Stimulated activated CD8-positive, alpha-beta memory T cell treated with anti-CD3 and anti-CD28 coated beads, Interleukin-12 subunit alpha, Interleukin-12 subunit beta, amount 100 ng/mL, for 4 hours (primary cell): Measurements from ENCODE around the gene INPP5K.
A peak's percentile ranks its signal among the peaks of the same experiment; 100 is the strongest.
"Not testable (repeated sequence)": the region's sequence is repeated elsewhere in the genome, so short reads cannot be mapped to it uniquely, and the experiment has no call there.

Experiments used
- DNase-seq: peaks from one replicate; pipeline ENCODE4 v3.0.0-alpha.2; 2020; ENCODE audit warnings: low read depth

INPP5K gene

GRCh38 chr17:1516388-1517161 is at the start of gene INPP5K:
TSS of gene INPP5K (minus strand) at chr17:1516612. CDS start at chr17:1516499, 113 bp downstream.
- DNase-seq, result peak; percentile 97

DNA sequence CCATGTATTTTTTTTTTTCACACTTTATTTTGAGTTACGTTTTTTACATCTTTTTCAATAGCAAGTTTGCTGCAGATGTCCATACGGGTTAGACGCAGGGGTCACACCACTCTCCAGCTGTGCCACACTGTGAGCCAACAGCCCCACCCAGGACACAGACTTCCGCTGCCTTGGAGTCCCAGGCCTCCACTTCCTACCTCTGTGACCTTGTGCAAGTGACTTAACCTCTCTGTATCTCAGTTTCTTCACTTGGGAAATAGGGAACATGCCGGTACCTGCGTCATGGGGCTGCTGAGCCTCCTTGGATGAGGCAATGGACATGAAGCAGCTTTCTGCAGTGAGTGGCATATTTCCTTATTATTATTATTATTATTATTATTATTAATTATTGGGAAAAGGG is 49.5 kb upstream of the INPP5K start:
- DNase-seq, result no peak

DNA sequence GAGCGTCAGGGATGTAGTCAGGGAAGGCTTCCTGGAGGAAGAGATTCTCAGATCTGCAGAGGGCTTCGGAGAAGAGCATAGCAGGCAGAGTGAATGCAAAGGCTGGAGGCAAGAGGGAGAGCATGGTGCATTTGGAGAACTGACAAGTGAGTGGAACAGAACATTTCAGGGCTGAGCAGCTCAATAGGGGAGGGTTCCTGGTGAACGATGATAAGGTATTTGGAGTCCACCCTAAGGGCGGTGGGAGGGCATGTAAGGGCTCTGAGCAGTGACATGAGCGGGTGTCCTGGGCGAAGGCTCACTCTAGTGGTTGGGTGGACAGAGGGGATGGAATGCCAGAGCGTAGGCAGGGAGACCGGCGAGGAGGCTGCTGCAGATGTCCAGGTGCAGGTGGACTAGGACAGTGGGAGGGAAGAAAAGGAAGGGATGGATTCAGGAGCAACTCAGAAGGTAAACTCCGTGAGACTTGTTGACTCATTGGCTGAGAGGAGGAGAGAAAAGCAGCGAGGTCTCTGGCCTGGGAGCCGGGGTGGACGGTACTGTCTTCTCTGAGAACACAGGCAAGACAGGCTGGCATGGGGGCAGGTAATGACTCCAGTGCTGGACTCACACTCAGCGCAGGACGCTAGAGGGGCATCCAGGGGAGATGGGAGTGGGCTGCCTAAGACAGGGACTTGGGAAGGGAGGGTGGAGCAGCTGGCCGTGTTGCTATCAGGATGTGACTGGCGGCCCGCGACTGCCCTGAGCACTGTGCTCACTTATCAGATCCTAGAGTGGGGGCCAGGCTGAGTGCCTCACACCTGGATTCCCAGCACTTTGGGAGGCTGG is 47.6 kb upstream of the INPP5K start:
- DNase-seq, result no peak

DNA sequence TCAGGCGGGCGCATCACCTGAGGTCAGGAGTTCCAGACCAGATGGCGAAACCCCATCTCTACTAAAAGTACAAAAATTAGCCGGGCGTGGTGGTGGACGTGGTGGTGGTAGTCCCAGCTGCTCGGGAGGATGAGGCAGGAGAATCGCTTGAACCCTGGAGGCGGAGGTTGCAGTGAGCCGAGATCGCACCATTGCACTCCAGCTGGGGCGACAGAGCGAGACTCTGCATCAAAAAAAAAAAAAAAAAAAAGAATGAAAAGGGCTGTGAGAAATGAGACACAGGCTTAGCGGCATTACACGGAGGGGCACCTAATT is 47.0 kb upstream of the INPP5K start:
- DNase-seq, result not testable (repeated sequence)

DNA sequence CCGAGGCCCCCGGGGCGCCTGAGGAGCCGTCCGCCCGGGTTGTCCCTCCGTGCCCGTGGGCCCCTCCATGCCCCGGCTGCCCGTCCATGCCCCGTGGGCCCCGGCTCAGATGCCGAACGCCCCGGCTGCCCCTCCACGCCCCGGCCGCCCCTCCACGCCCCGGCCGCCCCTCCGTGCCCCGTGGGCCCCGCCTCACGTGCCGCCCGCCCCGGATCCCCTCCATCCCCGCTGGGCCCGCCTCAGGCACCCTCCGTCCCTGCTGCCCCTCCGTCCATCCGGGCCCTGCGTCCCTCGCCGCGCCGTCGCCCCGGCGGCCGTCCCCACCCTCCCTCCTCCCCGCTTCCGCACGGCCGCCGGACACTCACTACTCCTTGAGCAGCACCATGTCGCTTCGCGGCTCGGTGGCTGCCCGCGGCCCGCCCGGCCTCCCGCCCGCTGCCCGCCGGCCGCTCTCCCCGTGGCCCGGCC is 45.8 kb upstream of the INPP5K start:
- DNase-seq, result no peak

DNA sequence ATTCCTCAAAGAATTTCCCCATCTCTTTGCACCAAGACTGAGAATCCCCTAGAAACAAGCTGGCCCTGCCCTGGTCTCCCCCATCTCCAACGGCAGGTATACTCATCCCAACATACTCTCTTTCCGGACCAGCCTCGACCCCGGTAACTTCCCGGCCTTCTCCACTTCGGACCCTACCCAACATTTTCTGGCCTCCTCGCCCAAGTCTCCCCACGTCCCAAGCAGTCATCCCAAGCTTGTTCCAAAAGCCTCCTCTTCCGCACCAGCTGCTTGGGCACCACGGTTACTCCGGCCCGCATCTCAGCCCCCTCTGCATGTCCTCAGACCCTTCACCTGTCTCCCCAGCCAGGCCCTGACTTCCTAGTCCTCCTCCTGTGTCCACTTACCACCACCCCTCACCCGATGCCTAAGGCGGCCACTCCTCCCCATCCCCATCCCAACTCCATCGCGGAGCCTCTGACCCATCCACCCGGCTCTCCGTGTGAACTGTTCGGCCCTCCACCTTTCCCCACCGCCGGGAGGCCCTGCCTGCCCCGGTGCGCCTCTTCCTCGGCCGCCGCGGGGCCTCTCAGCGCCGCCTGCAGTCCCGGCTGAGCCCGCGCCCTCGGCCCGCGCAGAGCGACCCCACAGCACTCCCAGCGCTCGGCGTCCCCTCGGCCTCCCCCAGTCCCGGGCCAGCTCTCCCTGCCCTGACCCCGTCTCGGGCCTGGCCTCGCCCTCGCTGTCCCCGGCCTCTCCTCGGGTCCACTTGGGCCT is 45.2 kb upstream of the INPP5K start:
- DNase-seq, result no peak

- DNase-seq, result no peak
Observed at GRCh38 chr17:1560858-1561355, 44.5 kb upstream of the INPP5K start.

DNA sequence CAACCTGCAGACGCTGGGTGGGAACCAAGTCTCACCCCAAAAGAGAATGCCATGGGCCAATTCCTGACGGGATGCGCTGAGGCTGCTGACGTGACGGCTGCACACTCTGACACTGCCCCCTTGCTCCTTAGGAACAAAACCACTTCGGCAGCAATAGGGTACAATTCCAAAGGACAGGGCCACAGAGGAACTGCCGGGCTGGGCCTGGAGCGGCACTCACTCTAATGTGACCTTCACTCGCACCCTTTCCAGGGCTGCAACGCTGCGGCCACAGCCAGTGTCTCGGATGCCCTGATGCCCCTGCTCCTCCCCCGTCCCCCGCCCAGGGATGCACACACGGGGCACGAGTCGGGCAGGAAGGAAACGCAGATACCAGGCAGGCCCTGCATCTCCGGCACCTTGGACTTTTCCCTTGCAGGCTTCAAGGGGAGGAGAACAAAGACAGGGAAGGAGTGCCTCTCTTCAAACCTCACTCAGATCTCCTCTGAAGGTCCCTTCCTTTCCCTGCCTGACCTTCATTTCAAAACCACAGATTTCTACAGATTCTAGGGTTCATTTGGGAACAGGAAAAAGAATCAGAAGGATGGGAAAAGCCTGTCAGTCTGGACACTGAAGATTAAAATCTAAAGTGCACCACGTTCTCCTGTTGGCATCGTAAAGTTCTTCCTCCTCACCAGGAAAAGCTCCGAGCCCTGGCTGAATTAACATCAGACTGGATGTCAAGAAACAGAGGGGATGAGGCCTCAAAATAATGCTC is 43.9 kb upstream of the INPP5K start:
- no peak for DNase-seq

- no peak for DNase-seq
Observed at GRCh38 chr17:1559047-1560043, 42.9 kb upstream of the INPP5K start.

DNA sequence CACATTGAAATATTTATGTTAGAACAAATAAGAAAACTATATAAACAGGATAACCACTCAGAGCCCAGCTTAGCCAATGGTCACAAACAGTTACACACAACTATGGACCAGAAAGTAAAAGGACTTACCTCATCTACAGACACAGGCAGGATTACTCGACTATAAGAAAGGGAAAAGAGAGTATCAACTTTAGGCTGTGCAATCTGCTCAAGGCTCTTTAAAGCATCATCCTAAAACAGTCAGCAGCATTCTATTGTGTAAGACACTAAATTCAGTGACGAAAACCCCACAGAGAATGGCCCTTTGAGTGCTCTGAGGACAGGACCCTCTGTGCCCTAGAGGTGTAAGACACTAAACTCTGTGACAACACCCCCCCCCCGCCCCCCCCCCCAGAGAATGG is 42.0 kb upstream of the INPP5K start:
- DNase-seq, result no peak

GRCh38 chr17:1557355-1558095 is 41.1 kb upstream of the INPP5K start:
- no peak for DNase-seq

GRCh38 chr17:1555651-1556471 is 39.4 kb upstream of the INPP5K start:
- DNase-seq, result no peak

- DNase-seq, result no peak
Observed at GRCh38 chr17:1554751-1555540, 38.5 kb upstream of the INPP5K start.

GRCh38 chr17:1553354-1554266 is 37.2 kb upstream of the INPP5K start:
- no peak for DNase-seq

DNA sequence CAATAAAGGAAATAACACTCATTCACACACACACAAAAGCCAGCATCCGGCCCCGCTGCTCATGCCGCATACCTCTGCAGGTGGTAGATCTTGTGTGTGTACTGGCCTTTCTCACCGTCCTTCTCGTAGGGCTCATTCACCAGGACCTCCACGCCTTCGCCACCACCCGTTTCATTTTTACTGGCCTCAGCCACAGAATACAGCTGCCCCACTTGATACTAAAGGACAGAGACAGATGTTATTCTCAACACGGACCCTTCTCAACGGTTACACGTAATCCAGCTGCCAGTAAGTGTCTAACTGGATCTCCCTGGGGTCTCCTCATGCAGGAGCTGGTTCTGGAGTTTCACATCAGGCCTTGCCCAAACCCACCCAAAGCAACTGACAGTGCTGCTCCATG is 36.5 kb upstream of the INPP5K start:
- DNase-seq, result no peak

GRCh38 chr17:1551741-1552140 is 35.3 kb upstream of the INPP5K start:
- DNase-seq, result no peak

DNA sequence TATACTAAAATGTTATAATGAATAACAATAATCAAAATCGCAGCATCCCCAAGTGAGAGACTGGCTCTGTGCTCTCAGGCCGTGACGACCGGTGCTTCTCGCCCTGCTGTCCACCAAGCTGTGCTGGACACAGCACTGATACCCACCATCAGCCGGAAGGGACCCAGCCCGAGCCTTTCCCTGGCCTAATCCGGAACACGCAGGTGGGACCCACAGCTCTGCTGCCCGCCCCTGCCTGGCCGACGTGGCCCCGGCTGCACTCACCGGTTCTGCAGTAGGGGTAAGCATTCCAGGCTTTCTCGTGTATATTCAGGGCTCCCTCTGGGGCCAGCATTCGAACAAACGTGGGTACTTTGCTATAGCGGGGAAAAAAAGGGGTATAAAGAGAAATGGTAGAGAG is 31.6 kb upstream of the INPP5K start:
- DNase-seq, result no peak
